Measurements from ENCODE around the gene ACOT4.
"Not testable (repeated sequence)": the region's sequence is repeated elsewhere in the genome, so short reads cannot be mapped to it uniquely, and the experiment has no call there.

Gene ACOT4

GRCh38 chr14:73591690-73592449 is at the start of gene ACOT4:
Gene ACOT4, plus strand, starts transcription at chr14:73591873. Its CDS starts 87 bp downstream, at chr14:73591960.
- no peak for FAIRE-seq

GRCh38 chr14:73542961-73543360 is 48.7 kb upstream of the ACOT4 start:
- not testable (repeated sequence) for FAIRE-seq

GRCh38 chr14:73545353-73545752 is 46.3 kb upstream of the ACOT4 start:
- FAIRE-seq, result not testable (repeated sequence)

GRCh38 chr14:73549097-73549496 is 42.6 kb upstream of the ACOT4 start:
- not testable (repeated sequence) for FAIRE-seq

GRCh38 chr14:73549889-73550524 is 41.7 kb upstream of the ACOT4 start:
- not testable (repeated sequence) for FAIRE-seq

- FAIRE-seq, result no peak
Measured at GRCh38 chr14:73553845-73554244, 37.8 kb upstream of the ACOT4 start.

GRCh38 chr14:73557201-73557600 is 34.5 kb upstream of the ACOT4 start:
- FAIRE-seq, result not testable (repeated sequence)

- not testable (repeated sequence) for FAIRE-seq
Measured at GRCh38 chr14:73558238-73558637, 33.4 kb upstream of the ACOT4 start.

GRCh38 chr14:73562256-73562655 is 29.4 kb upstream of the ACOT4 start:
- FAIRE-seq, result not testable (repeated sequence)

- not testable (repeated sequence) for FAIRE-seq
Measured at GRCh38 chr14:73562696-73563095, 29.0 kb upstream of the ACOT4 start.

- not testable (repeated sequence) for FAIRE-seq
Measured at GRCh38 chr14:73566431-73566830, 25.2 kb upstream of the ACOT4 start.

- FAIRE-seq, result not testable (repeated sequence)
Measured at GRCh38 chr14:73566935-73567334, 24.7 kb upstream of the ACOT4 start.

- no peak for FAIRE-seq
Measured at GRCh38 chr14:73567358-73567757, 24.3 kb upstream of the ACOT4 start.

- FAIRE-seq, result no peak
Measured at GRCh38 chr14:73567951-73568885, 23.5 kb upstream of the ACOT4 start.

GRCh38 chr14:73568886-73569184 is 22.8 kb upstream of the ACOT4 start:
- FAIRE-seq, result not testable (repeated sequence)

- FAIRE-seq, result not testable (repeated sequence)
Measured at GRCh38 chr14:73569185-73569958, 22.3 kb upstream of the ACOT4 start, which contains the start of gene ACOT2. Gene ACOT2, plus strand, starts transcription at chr14:73569213. Its CDS starts 28 bp downstream, at chr14:73569241.

GRCh38 chr14:73570913-73571312 is 20.8 kb upstream of the ACOT4 start:
- not testable (repeated sequence) for FAIRE-seq

- not testable (repeated sequence) for FAIRE-seq
Measured at GRCh38 chr14:73573034-73573433, 18.6 kb upstream of the ACOT4 start.

GRCh38 chr14:73573740-73574139 is 17.9 kb upstream of the ACOT4 start:
- not testable (repeated sequence) for FAIRE-seq

- not testable (repeated sequence) for FAIRE-seq
Measured at GRCh38 chr14:73574251-73574650, 17.4 kb upstream of the ACOT4 start.

- FAIRE-seq, result no peak
Measured at GRCh38 chr14:73576391-73576790, 15.3 kb upstream of the ACOT4 start.

- FAIRE-seq, result not testable (repeated sequence)
Measured at GRCh38 chr14:73577214-73577613, 14.5 kb upstream of the ACOT4 start.

All from TTC549 (cell line).